Fibroblast of mammary gland (primary cell): ENCODE data around the gene OTOG.

Source experiments
- DNase-seq: peaks from one replicate; pipeline ENCODE4 v3.0.0-alpha.2; 2010; ENCODE audit warnings: low read depth
- H3K4me3 ChIP-seq: 2 replicates; pipeline ENCODE4 v1.5.1; 2011; ENCODE audit warnings: low read depth, mild to moderate bottlenecking, low read length, moderate library complexity; ENCODE audit not compliant: control insufficient read depth
- TF ChIP-seq, protein P1 (sequence below): conservative IDR thresholded peaks from 2 replicates; pipeline ENCODE4 v1.5.1; 2011; ENCODE audit warnings: low read depth, low read length, inconsistent platforms; ENCODE audit not compliant: control insufficient read depth, insufficient read depth

The OTOG gene

DNA sequence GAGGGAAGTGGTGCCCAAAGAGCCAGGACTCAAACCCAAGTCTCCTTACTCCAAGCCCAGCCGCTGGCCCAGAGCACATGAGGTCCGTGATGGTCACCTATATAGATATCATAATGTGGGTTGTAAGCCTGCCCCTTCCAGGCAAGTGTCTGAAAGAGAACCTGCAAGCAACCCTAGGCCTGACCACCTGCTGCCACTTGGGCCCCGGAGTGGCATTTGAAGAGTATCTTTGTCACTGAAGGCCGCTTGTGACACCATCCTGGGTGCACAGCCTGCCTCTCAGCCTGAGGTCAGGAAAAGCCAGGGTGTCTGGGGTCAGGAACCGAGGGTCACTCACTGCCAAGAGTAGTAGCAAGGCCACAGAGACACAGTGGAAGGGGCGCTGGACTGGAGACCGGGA lies 32.4 kb downstream of the OTOG start:
- DNase-seq: no peak
- H3K4me3 ChIP-seq: no peak overlapping the region
- TF ChIP-seq, protein P1, sequence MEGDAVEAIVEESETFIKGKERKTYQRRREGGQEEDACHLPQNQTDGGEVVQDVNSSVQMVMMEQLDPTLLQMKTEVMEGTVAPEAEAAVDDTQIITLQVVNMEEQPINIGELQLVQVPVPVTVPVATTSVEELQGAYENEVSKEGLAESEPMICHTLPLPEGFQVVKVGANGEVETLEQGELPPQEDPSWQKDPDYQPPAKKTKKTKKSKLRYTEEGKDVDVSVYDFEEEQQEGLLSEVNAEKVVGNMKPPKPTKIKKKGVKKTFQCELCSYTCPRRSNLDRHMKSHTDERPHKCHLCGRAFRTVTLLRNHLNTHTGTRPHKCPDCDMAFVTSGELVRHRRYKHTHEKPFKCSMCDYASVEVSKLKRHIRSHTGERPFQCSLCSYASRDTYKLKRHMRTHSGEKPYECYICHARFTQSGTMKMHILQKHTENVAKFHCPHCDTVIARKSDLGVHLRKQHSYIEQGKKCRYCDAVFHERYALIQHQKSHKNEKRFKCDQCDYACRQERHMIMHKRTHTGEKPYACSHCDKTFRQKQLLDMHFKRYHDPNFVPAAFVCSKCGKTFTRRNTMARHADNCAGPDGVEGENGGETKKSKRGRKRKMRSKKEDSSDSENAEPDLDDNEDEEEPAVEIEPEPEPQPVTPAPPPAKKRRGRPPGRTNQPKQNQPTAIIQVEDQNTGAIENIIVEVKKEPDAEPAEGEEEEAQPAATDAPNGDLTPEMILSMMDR: no peak

DNA sequence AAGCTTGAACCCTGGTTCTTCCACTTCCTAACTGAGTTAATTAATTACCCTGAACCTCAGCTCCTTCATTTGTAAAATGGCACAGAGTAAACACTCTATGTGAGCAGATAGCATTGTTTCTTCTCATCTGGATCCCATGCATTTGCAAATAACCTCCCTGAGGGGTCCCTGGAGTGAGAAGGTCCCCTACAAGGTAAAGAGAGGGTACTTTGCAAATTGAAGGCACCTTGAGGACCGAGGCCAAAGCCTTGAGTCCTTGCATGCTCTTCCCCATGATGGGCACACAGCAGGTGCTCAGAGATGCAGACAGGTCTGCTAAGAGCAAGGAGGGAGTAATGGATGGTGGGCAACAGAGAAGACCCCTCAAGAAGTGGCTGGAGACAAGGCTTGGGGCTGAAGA lies 33.2 kb downstream of the OTOG start:
- TF ChIP-seq, protein P1: no peak
- DNase-seq: no peak
- no peak overlapping the region for H3K4me3 ChIP-seq

DNA sequence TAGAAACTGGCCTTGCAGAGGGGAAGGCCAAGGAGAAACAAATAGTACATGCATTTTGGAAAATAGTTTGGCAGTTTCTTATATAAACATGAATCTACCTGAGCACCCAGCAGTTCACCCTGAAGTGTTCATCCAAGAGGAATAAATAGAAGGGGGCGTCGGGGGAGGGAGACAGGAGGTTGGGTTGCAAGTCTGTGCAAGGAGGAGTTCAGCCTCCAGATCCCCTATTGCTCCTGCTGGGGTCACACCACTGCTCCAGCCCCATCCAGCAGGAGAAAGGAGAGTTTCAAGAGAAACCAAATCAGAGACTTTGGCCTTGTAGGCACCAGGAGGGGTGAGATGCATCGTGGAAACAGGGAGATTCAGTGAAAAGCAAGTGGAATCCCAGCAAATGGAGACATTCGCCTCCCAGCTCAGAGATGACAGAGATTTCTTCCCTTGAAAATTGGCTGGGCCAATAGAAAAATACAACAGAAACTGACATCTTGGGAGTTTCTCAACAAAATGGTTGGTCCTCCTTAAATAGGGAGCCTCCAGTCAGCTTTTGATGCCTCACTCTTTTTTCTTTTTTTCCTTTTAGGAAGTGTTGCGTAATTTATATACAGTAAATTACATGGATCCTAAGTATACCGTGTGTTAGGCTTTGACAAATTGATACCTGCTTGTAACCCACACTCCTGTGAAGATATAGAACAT lies 34.1 kb downstream of the OTOG start:
- no peak overlapping the region for H3K4me3 ChIP-seq
- TF ChIP-seq, protein P1: no peak
- no peak for DNase-seq

DNA sequence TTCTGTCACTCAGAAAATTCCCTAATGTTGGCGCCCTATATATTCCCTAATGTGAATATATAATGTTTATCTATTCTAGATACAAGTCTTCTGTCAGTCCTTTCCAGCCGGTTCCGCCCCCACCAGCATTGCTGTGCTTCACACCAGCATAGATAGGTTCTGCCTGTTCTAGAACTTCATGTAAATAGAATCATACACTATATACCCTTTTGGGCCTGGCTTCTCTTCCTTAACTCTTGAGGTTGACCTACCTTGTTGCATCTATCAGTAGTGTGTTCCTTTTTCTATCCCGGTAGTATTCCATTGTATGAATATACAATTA lies 34.6 kb downstream of the OTOG start:
- DNase-seq: no peak
- H3K4me3 ChIP-seq: no peak overlapping the region
- TF ChIP-seq, protein P1: no peak

DNA sequence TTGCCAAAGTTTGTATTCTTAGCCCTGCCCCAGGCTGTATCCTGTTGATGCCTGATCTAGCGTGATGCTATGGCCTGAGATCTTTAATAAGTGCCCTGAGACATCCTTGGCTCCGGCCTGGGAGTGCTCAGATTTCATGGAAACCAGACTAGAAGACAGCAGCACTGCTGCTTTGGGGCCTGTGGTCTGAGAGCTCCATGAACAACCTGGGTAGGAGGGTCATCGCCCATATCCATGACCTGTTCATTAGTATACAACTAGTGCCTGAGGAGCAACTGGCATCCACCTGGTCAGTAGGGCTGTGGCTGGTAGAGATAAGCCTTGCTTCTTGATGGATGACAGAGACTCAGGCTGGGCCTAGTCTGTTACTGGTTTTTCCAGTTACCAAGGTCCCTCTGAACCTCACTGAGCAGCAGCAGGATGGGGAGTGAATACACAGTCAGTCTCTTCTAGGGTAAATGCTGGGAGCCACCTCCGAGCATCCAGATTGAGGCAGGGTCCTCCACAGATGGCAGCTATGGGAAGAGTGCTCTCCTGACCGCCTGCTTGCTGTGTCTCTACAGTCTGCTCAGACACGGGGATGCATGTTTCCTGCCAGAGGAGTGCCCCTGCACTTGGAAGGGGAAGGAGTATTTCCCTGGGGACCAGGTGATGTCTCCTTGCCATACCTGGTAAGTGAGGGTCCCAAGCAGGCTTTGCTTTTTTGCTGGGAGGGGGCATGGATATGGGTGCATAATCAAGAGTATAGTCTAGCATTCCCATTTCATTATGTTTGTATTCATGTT lies 39.0 kb downstream of the OTOG start:
- DNase-seq: no peak
- TF ChIP-seq, protein P1: no peak
- H3K4me3 ChIP-seq: no peak overlapping the region

DNA sequence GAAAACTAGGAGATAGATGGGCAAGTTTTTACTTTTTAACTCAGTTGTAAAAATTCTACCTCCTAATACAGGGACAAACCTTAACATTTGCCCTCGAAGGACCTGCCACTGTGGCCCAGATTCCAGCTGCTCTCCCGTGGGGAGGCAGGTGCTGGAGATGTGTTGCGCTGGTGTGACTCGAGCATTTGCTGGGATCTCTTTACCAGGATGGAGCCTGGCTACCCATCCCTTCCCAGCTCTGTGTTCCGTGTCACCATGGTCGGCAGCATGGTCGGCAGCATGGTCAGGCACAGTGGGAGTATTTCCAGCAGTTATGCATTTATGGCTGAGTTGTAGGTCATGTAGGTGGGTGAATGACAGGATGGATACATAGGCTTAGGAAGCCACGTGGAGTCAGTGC lies 41.1 kb downstream of the OTOG start:
- TF ChIP-seq, protein P1: no peak
- H3K4me3 ChIP-seq: no peak overlapping the region
- no peak for DNase-seq

DNA sequence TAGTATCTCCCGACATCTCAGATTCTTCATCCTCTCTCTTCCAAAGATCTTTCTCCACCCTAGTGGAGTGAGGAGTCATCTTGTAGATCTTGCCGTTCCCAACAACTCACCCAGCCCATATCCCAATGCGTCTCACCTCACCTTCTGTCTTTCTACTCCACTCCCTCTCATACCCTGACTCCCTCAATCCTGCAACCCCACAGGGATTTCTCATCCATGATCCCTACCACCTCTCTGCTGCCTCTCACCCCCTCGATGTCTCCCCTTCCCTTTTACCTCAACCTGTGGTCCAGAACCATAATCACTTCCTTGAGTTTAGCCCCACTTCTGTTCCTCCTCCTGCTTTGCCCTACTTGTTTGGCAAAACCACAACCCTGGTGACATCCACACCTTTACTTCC lies 41.7 kb downstream of the OTOG start:
- H3K4me3 ChIP-seq: no peak overlapping the region
- no peak for DNase-seq
- TF ChIP-seq, protein P1: no peak
